ENCODE results near the gene E4F1.

E4F1 gene

GRCh38 chr16:2244926-2245795 is 21.8 kb downstream of the E4F1 start:
- no peak for DNase-seq (ENCODE audit: low read depth)
- H3K4me3 ChIP-seq (ENCODE audit: low read depth, low read length): no peak overlapping the region
- no peak for TF ChIP-seq CTCF (IDR thresholded peaks at IDR 0.05; ENCODE audit: control insufficient read depth, extremely low read depth, insufficient read depth)

- no peak overlapping the region for H3K4me3 ChIP-seq (ENCODE audit: low read depth, low read length)
- no peak for DNase-seq (ENCODE audit: low read depth)
- no peak for TF ChIP-seq CTCF (IDR thresholded peaks at IDR 0.05; ENCODE audit: control insufficient read depth, extremely low read depth, insufficient read depth)
Observed at GRCh38 chr16:2246301-2246885, 23.0 kb downstream of the E4F1 start.

- no peak for TF ChIP-seq CTCF (IDR thresholded peaks at IDR 0.05; ENCODE audit: control insufficient read depth, extremely low read depth, insufficient read depth)
- H3K4me3 ChIP-seq (ENCODE audit: low read depth, low read length): peak overlapping the region; percentile 58
- no peak for DNase-seq (ENCODE audit: low read depth)
Observed at GRCh38 chr16:2250652-2251295, 27.4 kb downstream of the E4F1 start.

- peak; percentile 60 for TF ChIP-seq CTCF (IDR thresholded peaks at IDR 0.05; ENCODE audit: control insufficient read depth, extremely low read depth, insufficient read depth)
- DNase-seq (ENCODE audit: low read depth): peak; percentile 89
- H3K4me3 ChIP-seq (ENCODE audit: low read depth, low read length): peak within 1 kb of the TSS; percentile 58
Observed at GRCh38 chr16:2251296-2252111, 28.1 kb downstream of the E4F1 start, which contains the start of gene ECI1. Gene ECI1, minus strand, starts transcription at chr16:2251587. Its CDS starts 21 bp downstream, at chr16:2251566.

GRCh38 chr16:2252806-2253148 is 29.4 kb downstream of the E4F1 start:
- no peak for TF ChIP-seq CTCF (IDR thresholded peaks at IDR 0.05; ENCODE audit: control insufficient read depth, extremely low read depth, insufficient read depth)
- no peak for DNase-seq (ENCODE audit: low read depth)
- H3K4me3 ChIP-seq (ENCODE audit: low read depth, low read length): no peak overlapping the region

- DNase-seq (ENCODE audit: low read depth): no peak
- no peak for TF ChIP-seq CTCF (IDR thresholded peaks at IDR 0.05; ENCODE audit: control insufficient read depth, extremely low read depth, insufficient read depth)
- no peak overlapping the region for H3K4me3 ChIP-seq (ENCODE audit: low read depth, low read length)
Observed at GRCh38 chr16:2253293-2253692, 29.9 kb downstream of the E4F1 start.

Data from LNCaP clone FGC (cell line).